Stomach (tissue), 4 donors: ENCODE data around the gene ACAP3.

ENCODE experiments used
- POLR2A ChIP-seq, 4 donors: fragments of 450-650 bp; IDR thresholded peaks; one replicate each; pipeline ENCODE4 v1.6.1; 2016; ENCODE audit warnings: antibody characterized with exemption in 4 of 4, control low read depth in 2 of 4, mild to moderate bottlenecking in 1 of 4, moderate library complexity in 1 of 4
- TF ChIP-seq, protein P1 (sequence below), 7 experiments: fragments of 450-650 bp in 4 of 7; fragments of 200-600 bp in 3 of 7; sonication (generic) in 3 of 7; IDR thresholded peaks; one replicate each; pipeline ENCODE4 v1.5.1; 2016 to 2019; ENCODE audit warnings: antibody characterized with exemption in 7 of 7, control low read depth in 2 of 7, mild to moderate bottlenecking in 1 of 7

DNA sequence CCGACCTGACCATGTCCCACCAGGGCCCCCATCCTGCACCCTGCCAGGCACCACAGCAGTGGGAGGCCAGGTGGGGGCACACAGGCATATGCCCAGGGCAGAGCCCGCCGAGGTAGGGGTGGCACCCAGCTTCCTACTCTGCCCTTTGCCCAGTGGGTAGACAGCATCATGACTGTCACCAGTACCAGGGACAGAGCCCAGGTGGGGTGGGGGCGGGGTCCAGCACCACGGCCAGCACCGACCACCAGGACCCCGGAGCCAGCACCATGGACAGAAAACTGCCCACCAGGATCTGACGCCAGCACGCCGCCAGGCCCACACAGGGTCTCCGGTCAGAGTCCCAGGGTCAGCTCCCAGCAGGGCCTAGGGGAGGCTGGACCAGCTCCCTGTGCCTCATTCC, 27.1 kb upstream of the ACAP3 start:
- TF ChIP-seq POLR2A (IDR thresholded peaks at IDR 0.05), result no peak
- TF ChIP-seq, protein P1, sequence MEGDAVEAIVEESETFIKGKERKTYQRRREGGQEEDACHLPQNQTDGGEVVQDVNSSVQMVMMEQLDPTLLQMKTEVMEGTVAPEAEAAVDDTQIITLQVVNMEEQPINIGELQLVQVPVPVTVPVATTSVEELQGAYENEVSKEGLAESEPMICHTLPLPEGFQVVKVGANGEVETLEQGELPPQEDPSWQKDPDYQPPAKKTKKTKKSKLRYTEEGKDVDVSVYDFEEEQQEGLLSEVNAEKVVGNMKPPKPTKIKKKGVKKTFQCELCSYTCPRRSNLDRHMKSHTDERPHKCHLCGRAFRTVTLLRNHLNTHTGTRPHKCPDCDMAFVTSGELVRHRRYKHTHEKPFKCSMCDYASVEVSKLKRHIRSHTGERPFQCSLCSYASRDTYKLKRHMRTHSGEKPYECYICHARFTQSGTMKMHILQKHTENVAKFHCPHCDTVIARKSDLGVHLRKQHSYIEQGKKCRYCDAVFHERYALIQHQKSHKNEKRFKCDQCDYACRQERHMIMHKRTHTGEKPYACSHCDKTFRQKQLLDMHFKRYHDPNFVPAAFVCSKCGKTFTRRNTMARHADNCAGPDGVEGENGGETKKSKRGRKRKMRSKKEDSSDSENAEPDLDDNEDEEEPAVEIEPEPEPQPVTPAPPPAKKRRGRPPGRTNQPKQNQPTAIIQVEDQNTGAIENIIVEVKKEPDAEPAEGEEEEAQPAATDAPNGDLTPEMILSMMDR (IDR thresholded peaks at IDR 0.05), result no peak
